ENCODE measurements around the gene NALCN.

DNA sequence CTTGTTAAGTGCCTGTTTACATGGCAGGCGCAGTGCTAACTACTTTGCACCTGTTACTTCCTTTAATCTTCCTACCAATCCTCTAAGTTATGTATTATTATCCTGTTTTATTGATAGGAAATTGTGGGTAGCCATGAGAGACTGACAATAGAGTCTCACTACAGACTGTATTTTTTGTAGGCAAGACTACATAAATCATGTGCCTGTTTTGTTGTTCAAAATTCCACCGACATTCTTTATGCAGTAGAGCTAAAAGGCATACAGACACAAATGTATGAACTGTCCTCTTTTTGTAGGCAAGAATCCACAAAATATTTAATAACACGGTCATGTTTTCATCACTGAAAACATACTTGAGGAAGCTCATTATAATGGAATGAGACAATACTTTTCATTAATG, 205.5 kb downstream of the NALCN start:
- TF ChIP-seq GATA2 (IDR thresholded peaks at IDR 0.05; ENCODE audit: low read depth, low read length), result no peak
- TF ChIP-seq GATA3 (IDR thresholded peaks at IDR 0.05; ENCODE audit: low read depth, low read length), result no peak
